Erythroblast (primary cell): ENCODE data around the gene PDE10A.

Experiments used
- DNase-seq, 2 experiments: peaks; one replicate each; lab custom pipeline; 2025; lab: John Stamatoyannopoulos, UW
- GATA1 ChIP-seq: IDR thresholded peaks from 2 replicates; pipeline ENCODE4 v1.6.1; 2011; ENCODE audit warnings: low read depth, mild to moderate bottlenecking, control low read depth, low read length, moderate library complexity
- POLR2A ChIP-seq: IDR thresholded peaks from 2 replicates; pipeline ENCODE4 v1.6.1; 2011; ENCODE audit warnings: mild to moderate bottlenecking, low read length

Gene PDE10A

DNA sequence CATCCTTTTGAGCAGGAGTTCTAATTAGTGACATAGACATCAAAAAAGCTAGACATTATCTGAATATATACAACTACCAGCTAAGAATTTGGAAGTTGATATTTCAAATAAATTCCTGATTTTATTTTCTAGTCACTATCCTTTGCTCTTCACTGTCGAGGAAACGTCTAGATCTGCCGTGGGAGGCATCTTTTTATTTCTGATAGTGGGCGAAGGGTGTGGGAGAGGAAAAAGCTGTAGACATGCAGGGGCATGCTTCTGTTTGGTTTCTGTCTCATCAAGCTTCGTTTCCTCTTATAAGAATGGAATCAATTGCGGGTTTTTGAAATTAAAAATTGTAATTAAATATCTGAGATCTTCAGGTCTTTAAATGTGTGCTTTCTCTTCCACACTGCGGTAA is 337.4 kb downstream of the PDE10A start:
- DNase-seq = no peak
- TF ChIP-seq POLR2A (no peak), GATA1 (no peak)

DNA sequence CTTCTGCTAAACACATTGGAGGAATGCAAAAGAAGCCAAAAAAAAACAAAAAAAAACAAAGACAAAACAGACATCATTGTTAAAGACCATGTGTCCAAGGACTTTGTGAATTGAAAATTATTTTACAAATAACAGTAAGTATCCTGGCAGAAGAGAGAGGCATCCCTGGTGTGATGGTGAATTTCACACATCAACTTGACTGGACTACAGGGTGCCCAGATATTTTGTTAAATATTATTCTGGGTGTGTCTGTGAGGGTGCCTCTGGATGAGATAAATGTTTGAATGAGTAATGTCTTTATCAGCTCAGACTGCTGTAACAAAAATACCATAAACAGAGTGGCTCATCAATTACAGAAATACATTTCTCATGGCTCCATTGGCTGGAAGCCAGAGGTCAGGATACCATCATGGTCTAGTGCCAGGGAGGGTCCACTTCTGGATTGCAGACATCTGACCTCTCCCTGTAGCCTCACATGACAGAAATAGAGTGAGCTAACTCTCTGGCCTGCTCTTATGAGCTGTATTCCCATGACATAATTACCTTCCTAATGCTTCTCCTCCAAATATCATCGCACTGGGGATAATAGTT is 341.4 kb downstream of the PDE10A start:
- TF ChIP-seq GATA1 (no peak), POLR2A (no peak)
- DNase-seq = no peak

DNA sequence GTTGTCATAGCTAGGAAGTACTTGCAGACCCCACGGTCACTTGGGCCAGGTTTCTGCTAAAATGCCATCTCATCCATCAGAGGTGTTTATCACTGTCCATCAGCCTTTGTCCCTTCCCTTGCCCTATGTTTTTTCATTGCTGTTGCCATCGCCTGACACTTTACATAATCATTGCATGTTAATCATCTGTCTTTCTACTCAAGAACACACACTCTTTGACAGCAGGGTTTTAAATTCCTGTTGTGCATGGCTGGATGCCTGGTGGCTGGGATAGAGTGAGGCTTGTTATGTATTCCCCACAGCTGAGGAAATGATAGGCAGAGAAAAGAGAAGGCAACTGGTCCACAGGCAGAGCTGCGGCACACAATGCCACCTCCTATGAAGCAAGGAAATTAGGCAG is 341.9 kb downstream of the PDE10A start:
- no peak for DNase-seq
- no peak for TF ChIP-seq POLR2A
- TF ChIP-seq GATA1 = no peak

DNA sequence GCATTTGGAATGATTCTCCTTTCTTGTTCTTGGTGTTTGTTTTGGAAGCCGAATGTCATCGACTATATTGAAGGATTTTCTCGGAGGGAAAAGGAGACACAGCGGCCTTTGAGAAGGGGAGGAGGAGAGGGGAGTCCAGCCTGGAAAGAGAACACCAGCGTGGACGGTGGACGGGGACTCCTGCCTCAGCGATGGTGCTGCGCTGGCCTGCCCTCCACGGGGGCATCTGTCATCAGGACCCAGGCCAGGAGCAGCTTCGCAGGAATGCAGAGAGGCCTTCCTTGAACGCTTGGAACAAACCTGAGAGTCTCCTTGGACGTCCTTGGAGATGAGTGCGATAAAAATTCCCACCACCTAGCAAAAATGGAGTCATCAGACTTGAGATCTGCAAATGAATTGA is 345.3 kb downstream of the PDE10A start:
- DNase-seq = no peak
- no peak for TF ChIP-seq POLR2A
- no peak for TF ChIP-seq GATA1

DNA sequence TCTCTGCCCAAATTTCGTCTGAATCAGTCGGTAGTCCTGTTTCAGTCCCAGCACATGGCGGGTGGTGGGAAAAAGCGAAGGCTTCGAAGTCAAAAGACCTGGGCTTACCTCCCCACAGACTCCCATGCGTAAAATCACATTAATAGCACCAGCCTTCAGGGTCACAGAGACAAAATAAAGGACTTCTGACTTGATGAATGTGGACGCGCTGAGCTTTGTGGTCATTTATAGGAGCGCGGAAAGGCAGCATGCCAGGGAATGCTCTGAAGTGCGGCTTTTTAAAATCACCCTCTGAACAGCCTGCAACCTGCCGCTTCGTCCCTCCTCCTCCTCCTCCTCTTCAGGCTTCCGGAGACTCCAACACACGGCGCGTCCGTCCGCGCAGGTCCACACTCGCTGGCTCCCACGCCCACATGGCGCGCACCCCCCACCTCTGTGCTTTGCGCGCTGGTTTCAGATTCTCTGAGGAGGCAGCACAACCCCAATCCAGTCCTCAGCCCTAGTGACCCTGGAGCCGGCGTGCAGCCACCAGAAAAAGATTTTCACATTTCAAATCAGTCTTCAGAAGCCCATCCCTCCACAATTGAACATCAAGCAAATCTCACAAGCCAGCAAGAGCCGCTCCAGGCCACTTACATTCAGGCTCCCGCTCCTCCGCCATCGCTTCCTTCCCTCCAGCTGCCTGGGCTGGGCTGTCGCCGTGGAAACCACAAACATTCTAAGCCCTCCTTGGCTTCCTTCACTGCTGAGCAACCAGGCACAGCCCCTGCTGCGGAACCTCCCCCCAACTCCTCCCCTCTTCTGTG is 353.9 kb downstream of the PDE10A start, which contains the start of gene C6orf118:
Gene C6orf118 (minus strand): TSS at position 680 of the 806 bp plus-strand sequence. CDS start 19 bp downstream, at position 661.
- TF ChIP-seq POLR2A (no peak), GATA1 (no peak)
- DNase-seq = no peak

DNA sequence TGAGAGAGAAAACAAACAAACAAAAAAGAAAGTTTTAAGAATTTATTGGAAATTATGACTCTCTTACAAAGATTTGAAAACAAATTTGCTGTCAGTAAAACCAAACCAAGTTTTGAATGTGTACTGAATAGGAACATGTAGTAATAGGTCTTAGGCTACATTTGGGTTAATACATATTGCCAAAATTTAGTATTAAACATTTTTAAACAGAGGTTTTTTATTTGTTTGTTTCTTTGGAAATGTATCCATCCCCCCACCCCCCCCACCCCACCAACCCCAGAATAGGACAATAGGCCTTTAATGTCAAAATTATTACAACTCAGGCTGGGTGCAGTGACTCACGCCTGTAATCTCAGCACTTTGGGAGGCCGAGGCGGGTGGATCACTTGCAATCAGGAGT is 356.1 kb downstream of the PDE10A start:
- TF ChIP-seq GATA1 (no peak), POLR2A (no peak)
- no peak for DNase-seq

DNA sequence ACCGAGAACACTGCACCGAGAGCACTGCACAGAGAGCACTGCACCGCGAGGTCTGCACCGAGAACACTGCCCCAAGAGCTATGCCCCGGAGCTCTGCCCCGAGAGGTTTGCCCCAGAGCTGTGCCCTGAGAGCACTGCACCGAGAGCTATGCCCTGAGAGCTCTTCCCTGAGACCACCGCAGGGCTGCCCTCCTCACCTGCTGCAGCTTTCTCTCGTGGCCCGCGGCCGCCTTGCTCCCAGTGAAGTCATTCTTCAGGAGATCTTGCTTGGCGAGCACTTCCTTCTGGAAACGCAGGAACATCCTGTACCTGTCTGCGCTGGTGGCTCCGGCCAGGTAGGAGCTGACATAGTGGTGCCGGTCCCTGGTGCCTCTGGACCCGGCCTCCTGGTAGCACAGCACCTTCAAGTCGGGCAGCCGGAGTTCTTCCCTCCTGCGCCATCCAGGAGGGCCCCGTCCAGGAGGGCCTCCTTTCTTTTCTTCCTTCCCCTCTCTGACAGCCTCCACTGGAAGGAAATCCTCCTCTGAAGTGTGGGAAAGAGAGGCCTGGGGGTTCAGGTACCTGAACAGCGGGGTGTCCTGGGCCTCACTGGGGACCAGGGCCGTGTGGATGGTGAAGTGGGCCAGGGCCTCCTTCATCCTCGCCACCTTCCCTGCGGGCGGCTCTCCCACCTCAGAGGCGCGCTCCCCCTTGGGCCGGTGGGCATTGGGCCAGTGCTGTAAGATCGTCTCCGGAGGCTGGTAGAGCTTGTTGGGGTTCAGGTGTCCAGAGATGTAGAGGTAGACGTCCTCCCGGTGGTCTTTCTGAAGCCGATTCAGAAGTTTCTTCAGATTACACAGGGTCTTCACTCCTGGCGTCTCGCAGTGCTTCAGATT is 361.4 kb downstream of the PDE10A start:
- TF ChIP-seq GATA1 (no peak), POLR2A (no peak)
- no peak for DNase-seq

DNA sequence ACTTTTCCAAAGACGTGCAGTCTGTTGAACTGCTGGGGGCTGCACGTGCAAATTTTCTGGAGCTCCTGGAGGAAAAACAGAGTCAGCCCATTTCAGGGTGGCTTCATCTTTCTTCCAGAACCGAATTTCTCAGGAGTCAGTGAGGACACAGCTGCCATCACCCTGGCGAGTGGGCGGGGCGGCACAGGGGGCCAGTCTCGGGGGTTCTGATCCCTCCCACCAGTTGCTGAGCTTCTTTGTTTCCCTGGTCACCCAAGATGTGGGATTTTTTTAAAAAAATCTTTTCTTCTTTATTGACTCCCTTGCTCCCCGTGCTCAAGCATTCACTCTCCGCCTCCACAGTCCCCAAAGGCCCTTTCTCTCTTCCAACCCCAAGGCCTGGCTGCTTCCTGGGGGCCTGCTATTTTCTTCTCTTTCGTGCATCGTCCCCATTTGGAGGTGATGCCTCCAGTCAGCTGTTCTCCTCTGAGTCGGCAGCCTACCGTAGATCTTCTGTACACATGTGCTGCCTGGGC is 362.6 kb downstream of the PDE10A start:
- DNase-seq = no peak
- TF ChIP-seq POLR2A = no peak
- TF ChIP-seq GATA1 = no peak

DNA sequence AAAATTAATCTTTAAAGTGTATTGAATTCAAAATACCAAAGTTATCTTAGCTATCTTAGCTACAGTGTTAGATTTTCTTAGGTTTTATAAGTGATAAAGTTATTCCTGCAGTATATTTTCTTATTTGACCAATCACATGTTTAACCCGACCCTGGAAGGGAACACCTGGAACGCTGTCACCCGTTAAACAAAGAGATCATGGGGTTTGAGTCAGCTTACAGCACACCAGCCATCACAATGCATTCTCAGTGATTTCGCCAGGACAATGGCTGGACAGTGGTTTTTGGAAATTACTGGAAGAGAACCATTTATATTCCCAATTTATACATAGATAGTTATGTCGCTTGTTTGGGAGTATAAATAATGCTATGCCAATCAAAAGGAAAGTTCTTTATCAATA is 364.2 kb downstream of the PDE10A start:
- DNase-seq = no peak
- TF ChIP-seq POLR2A = no peak
- TF ChIP-seq GATA1 = no peak

DNA sequence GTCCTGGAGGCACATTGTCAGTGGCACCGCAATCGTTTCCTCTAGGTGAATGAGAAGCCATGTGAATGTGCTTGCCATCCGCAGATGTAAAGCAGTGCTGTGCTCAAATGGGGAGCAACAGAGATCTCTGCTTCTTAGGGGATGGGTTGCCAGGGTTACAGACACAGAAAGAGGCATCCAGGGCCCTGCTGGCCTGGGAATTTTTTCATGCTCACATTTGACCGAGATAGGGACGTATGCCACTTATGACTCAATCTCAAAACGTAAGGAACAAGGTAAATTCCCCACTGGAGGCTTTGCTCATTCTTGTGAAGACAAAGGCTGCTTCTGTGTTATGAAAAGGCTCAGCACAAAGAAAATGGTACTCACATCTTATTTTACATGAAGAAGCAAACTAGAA is 364.6 kb downstream of the PDE10A start:
- TF ChIP-seq POLR2A = no peak
- no peak for TF ChIP-seq GATA1
- no peak for DNase-seq

DNA sequence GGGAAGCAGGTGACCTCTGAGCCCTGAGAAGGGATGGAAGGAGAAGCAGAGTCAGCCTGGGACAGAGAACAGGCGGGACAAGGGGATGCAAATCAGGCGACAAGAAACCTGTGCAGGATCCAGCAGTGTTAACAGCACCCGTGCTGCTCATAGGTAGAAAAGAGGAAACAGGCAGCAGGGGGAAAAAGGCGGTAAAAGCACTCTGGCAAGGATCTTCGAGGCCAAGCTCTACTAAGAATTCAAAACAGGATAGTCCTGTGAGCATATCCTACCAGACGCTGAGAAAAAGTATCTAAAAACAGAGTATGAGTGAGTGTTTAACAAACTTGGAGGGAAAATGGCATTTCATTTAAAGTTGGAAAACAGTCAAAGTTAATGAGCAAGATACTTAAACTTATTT is 370.4 kb downstream of the PDE10A start:
- no peak for TF ChIP-seq GATA1
- TF ChIP-seq POLR2A = no peak
- DNase-seq = no peak
